SK-N-SH (cell line): ENCODE data around the gene HECW1. TPM values are rescaled to one million over a fixed set of nuclear protein-coding genes. Genes with fewer than 3 reads are reported as not detected.

Source experiments
- CTCF ChIA-PET: fragments of 300-600, 350-600 bp; formaldehyde crosslinking; extraction: SDS; loops from one replicate; lab custom pipeline; 2021; lab: Yijun Ruan, JAX
- POLR2A ChIA-PET: fragments of 350-600 bp; sonication (Branson Sonifier 250); formaldehyde crosslinking; extraction: SDS; loops from one replicate; lab custom pipeline; 2020; ENCODE audit warnings: antibody characterized with exemption, inconsistent platforms; lab: Yijun Ruan, JAX
- DNase-seq: peaks from one replicate; pipeline ENCODE4 v3.0.0; 2012
- H2AFZ ChIP-seq: fragments of 200-600 bp; sonication (generic); 2 replicates; pipeline ENCODE4 v1.8.1; 2016; ENCODE audit warnings: antibody characterized with exemption, mild to moderate bottlenecking, low read depth
- H3F3A ChIP-seq: fragments of 200-600 bp; sonication (generic); replicated peaks from 2 replicates; pipeline ENCODE3; 2016; ENCODE audit warnings: antibody characterized with exemption, mild to moderate bottlenecking; ENCODE audit not compliant: insufficient read depth
- H3K27ac ChIP-seq, 2 experiments: fragments of 200-500 bp in 1 of 2; fragments of 200-600 bp in 1 of 2; sonication (Bioruptor generic) in 1 of 2; sonication (generic), shearing (Covaris generic) in 1 of 2; 2 replicates each; pipeline versions ENCODE4 v1.5.1 to v1.6.1; 2014 to 2016; ENCODE audit warnings: low read depth in 2 of 2, inconsistent platforms in 1 of 2, low read length in 1 of 2, mild to moderate bottlenecking in 1 of 2, mixed read lengths in 1 of 2
- H3K27me3 ChIP-seq: fragments of 200-600 bp; sonication (generic), shearing (Covaris generic); 2 replicates; pipeline ENCODE4 v1.6.1; 2016; ENCODE audit warnings: mixed run types; ENCODE audit not compliant: insufficient read depth
- H3K36me3 ChIP-seq, 2 experiments: fragments of 200-500 bp in 1 of 2; fragments of 200-600 bp in 1 of 2; sonication (Bioruptor generic) in 1 of 2; sonication (generic) in 1 of 2; replicated peaks in 1 of 2; 2 replicates each; pipeline versions ENCODE3 to v1.5.1; 2014 to 2016; ENCODE audit warnings: low read length in 1 of 2, mild to moderate bottlenecking in 1 of 2; ENCODE audit not compliant: insufficient read depth in 2 of 2, control insufficient read depth in 1 of 2
- H3K4me1 ChIP-seq, 2 experiments: fragments of 200-500 bp in 1 of 2; fragments of 200-600 bp in 1 of 2; sonication (Bioruptor generic) in 1 of 2; sonication (generic), shearing (Covaris generic) in 1 of 2; 2 replicates each; pipeline versions ENCODE4 v1.5.1 to v1.6.1; 2014 to 2016; ENCODE audit warnings: low read depth in 1 of 2, low read length in 1 of 2, mixed run types in 1 of 2; ENCODE audit not compliant: insufficient read depth in 2 of 2, control insufficient read depth in 1 of 2
- H3K4me2 ChIP-seq: fragments of 200-600 bp; sonication (generic), shearing (Covaris generic); 2 replicates; pipeline ENCODE4 v1.6.1; 2017; ENCODE audit warnings: mixed run types
- H3K4me3 ChIP-seq, 2 experiments: fragments of 200-500 bp in 1 of 2; fragments of 200-600 bp in 1 of 2; sonication (Bioruptor generic) in 1 of 2; sonication (generic), shearing (Covaris generic) in 1 of 2; 2 replicates each; pipeline versions ENCODE4 v1.5.1 to v1.8.1; 2014 to 2016; ENCODE audit warnings: low read depth in 2 of 2, inconsistent platforms in 1 of 2, low read length in 1 of 2, mild to moderate bottlenecking in 1 of 2, mixed read lengths in 1 of 2, moderate library complexity in 1 of 2
- H3K79me2 ChIP-seq: fragments of 200-600 bp; sonication (generic); 2 replicates; pipeline ENCODE4 v1.8.1; 2017; ENCODE audit warnings: mild to moderate bottlenecking; ENCODE audit not compliant: insufficient read depth
- H3K9ac ChIP-seq: fragments of 200-600 bp; sonication (generic); 2 replicates; pipeline ENCODE4 v1.6.1; 2017; ENCODE audit warnings: mixed run types
- H3K9me2 ChIP-seq: fragments of 200-600 bp; sonication (generic); 2 replicates; pipeline ENCODE4 v1.6.1; 2017; ENCODE audit warnings: mixed run types
- H3K9me3 ChIP-seq: fragments of 200-600 bp; sonication (generic); 2 replicates; pipeline ENCODE4 v1.6.1; 2017; ENCODE audit warnings: mixed run types, mild to moderate bottlenecking, moderate library complexity
- H4K20me1 ChIP-seq: fragments of 200-600 bp; sonication (generic); 2 replicates; pipeline ENCODE4 v1.6.1; 2017; ENCODE audit warnings: mild to moderate bottlenecking, mixed run types; ENCODE audit not compliant: insufficient read depth
- CHD2 ChIP-seq: fragments of 150-350 bp; IDR thresholded peaks from 2 replicates; pipeline ENCODE4 v1.6.1; 2018; ENCODE audit warnings: low read length; ENCODE audit not compliant: partially characterized antibody
- CTCF ChIP-seq: fragments of 200-600 bp; sonication (generic); IDR thresholded peaks from 2 replicates; pipeline ENCODE4 v1.6.1; 2017; ENCODE audit warnings: antibody characterized with exemption, mild to moderate bottlenecking, moderate library complexity
- FOSL2 ChIP-seq: IDR thresholded peaks from 2 replicates; pipeline ENCODE4 v1.4.0; 2012; ENCODE audit warnings: low read depth, mild to moderate bottlenecking, moderate library complexity, borderline replicate concordance
- GABPA ChIP-seq: IDR thresholded peaks from 2 replicates; pipeline ENCODE4 v1.4.0; 2012; ENCODE audit warnings: low read depth, mild to moderate bottlenecking
- JUND ChIP-seq: IDR thresholded peaks from 2 replicates; pipeline ENCODE4 v1.4.0; 2012
- MXI1 ChIP-seq: IDR thresholded peaks from 2 replicates; pipeline ENCODE4 v1.6.1; 2012; ENCODE audit warnings: mild to moderate bottlenecking, low read depth, low read length, improper control_type of control experiment
- PBX3 ChIP-seq: IDR thresholded peaks from 2 replicates; pipeline ENCODE4; 2012
- POLR2AphosphoS5 ChIP-seq: IDR thresholded peaks from 2 replicates; pipeline ENCODE4 v1.6.1; 2012; ENCODE audit warnings: low read depth, low read length
- RAD21 ChIP-seq: IDR thresholded peaks from 2 replicates; pipeline ENCODE4 v1.6.1; 2012; ENCODE audit warnings: mild to moderate bottlenecking, low read length
- REST ChIP-seq: IDR thresholded peaks from 2 replicates; pipeline ENCODE4 v1.6.1; 2012; ENCODE audit warnings: mild to moderate bottlenecking, low read depth, low read length, moderate library complexity
- SIN3A ChIP-seq: IDR thresholded peaks from 2 replicates; pipeline ENCODE4 v1.6.1; 2012; ENCODE audit warnings: low read depth, mild to moderate bottlenecking, low read length, moderate library complexity, borderline replicate concordance
- SMC3 ChIP-seq: IDR thresholded peaks from 2 replicates; pipeline ENCODE4 v1.6.1; 2012; ENCODE audit warnings: low read depth, low read length, improper control_type of control experiment
- USF2 ChIP-seq: fragments of 150-350 bp; IDR thresholded peaks from 2 replicates; pipeline ENCODE4 v1.6.1; 2017; ENCODE audit warnings: antibody characterized with exemption, low read length, low read depth, borderline replicate concordance
- ZBTB33 ChIP-seq: IDR thresholded peaks from 2 replicates; pipeline ENCODE4 v1.4.0; 2012; ENCODE audit warnings: low read depth, borderline replicate concordance
- WGBS: methylation state at CpG from one replicate; pipeline ENCODE4 v1.1.6; 2017; ENCODE audit warnings: low lambda C conversion rate; 5-methylcytosine and 5-hydroxymethylcytosine counted together
- polyA plus RNA-seq, 3 experiments: library from polyadenylated mRNA; depleted of rRNA; stranded (reverse); fragments of >200 nt; gene quantifications; 2 replicates each; pipeline ENCODE4 v1.2.3, GENCODE V29; 2012

Gene HECW1
- polyA plus RNA-seq, 1 of the 3 experiments (the other 2 are of a cell fraction): not detected

GRCh38 chr7:43398831-43399230 is 286.4 kb downstream of the HECW1 start:
- Histone ChIP-seq H3K36me3 (no peaks in the 10 kb centered on the region), H3K9ac (no peak overlapping the region), H3K27me3 (no peaks in the 10 kb centered on the region), H3K79me2 (no peaks in the 10 kb centered on the region), H3K4me2 (no peak overlapping the region), H3K9me2 (no peaks in the 10 kb centered on the region), H3F3A (no peaks in the 10 kb centered on the region), H3K9me3 (no peaks in the 10 kb centered on the region), H3K4me1 (no peaks in the 10 kb centered on the region), H4K20me1 (no peaks in the 10 kb centered on the region), H3K4me3 (no peak overlapping the region), H2AFZ (no peak overlapping the region), H3K27ac (no peak overlapping the region)
- ChIA-PET POLR2A (no interaction called here), CTCF (interaction anchor here (0.6 kb wide), 1 partner anchor 521 kb away, joined by 3 read pairs; no protein-coding TSS in a partner anchor)
- no peak for DNase-seq
- TF ChIP-seq CTCF (no peak), GABPA (no peak), SIN3A (no peak), MXI1 (no peak), CHD2 (no peak), PBX3 (no peak), RAD21 (no peak), USF2 (no peak)

GRCh38 chr7:43405948-43406347 is 293.5 kb downstream of the HECW1 start:
- CTCF ChIA-PET: no interaction called here
- POLR2A ChIA-PET: no interaction called here
- 86% methylated on average over 2 of the region's 2 CpGs for WGBS
- TF ChIP-seq POLR2AphosphoS5: no peak
- no peak for TF ChIP-seq PBX3
- TF ChIP-seq SMC3: no peak
- no peak for TF ChIP-seq CHD2
- TF ChIP-seq FOSL2: no peak
- no peak for TF ChIP-seq USF2
- no peak for TF ChIP-seq GABPA
- no peak for TF ChIP-seq JUND
- TF ChIP-seq REST: no peak
- TF ChIP-seq RAD21: no peak
- no peak for TF ChIP-seq ZBTB33

More at GRCh38 chr7:43405948-43406347, 293.5 kb downstream of the HECW1 start:
- Histone ChIP-seq H3K4me3 (no peak overlapping the region), H3K79me2 (no peaks in the 10 kb centered on the region), H3K9ac (no peak overlapping the region), H3K4me1 (no peaks in the 10 kb centered on the region), H4K20me1 (no peaks in the 10 kb centered on the region), H3K36me3 (no peaks in the 10 kb centered on the region), H3K4me2 (no peak overlapping the region), H3K27me3 (peaks cover 5% of the 10 kb centered on the region), H3F3A (no peaks in the 10 kb centered on the region), H3K27ac (no peak overlapping the region), H3K9me2 (no peaks in the 10 kb centered on the region), H3K9me3 (no peaks in the 10 kb centered on the region), H2AFZ (no peak overlapping the region)
- DNase-seq: no peak
